SJCRH30 (cell line): ENCODE results near the gene MCAT. TPM values are rescaled to one million over a fixed set of nuclear protein-coding genes. Genes with fewer than 3 reads are reported as not detected.
"Not testable (repeated sequence)": the region's sequence is repeated elsewhere in the genome, so short reads cannot be mapped to it uniquely, and the experiment has no call there.

Experiments
- DNase-seq, 2 experiments: peaks; one replicate each; pipeline ENCODE4 v3.0.0-alpha.2; 2015 to 2020
- H3K27ac ChIP-seq: fragments of 250-450 bp; sonication (Bioruptor Pico); 2 replicates; pipeline ENCODE4 v1.5.1; 2020; ENCODE audit warnings: mild to moderate bottlenecking, moderate library complexity
- H3K27me3 ChIP-seq: fragments of 250-450 bp; sonication (Bioruptor Pico); 2 replicates; pipeline ENCODE4 v1.5.1; 2020; ENCODE audit warnings: mild to moderate bottlenecking, moderate library complexity
- H3K36me3 ChIP-seq: fragments of 250-450 bp; sonication (Bioruptor Pico); 2 replicates; pipeline ENCODE4 v1.5.1; 2020; ENCODE audit warnings: mild to moderate bottlenecking, moderate library complexity
- H3K4me1 ChIP-seq: fragments of 250-450 bp; sonication (Bioruptor Pico); 2 replicates; pipeline ENCODE4 v1.5.1; 2020; ENCODE audit warnings: mild to moderate bottlenecking, moderate library complexity
- H3K4me3 ChIP-seq: fragments of 250-450 bp; sonication (Bioruptor Pico); 2 replicates; pipeline ENCODE4 v1.5.1; 2020; ENCODE audit warnings: mild to moderate bottlenecking, moderate library complexity
- H3K9me3 ChIP-seq: fragments of 250-450 bp; sonication (Bioruptor Pico); replicated peaks from 2 replicates; pipeline ENCODE4 v1.5.1; 2020; ENCODE audit warnings: mild to moderate bottlenecking, moderate library complexity
- total RNA-seq: library from RNA; depleted of rRNA; stranded (reverse); fragments of >200 nt; shearing (Covaris generic); gene quantifications from 2 replicates; pipeline ENCODE4 v1.2.3, GENCODE V29; 2014

The MCAT gene
- total RNA-seq, 1 experiment from 2014 or later, result 19.7 TPM

DNA sequence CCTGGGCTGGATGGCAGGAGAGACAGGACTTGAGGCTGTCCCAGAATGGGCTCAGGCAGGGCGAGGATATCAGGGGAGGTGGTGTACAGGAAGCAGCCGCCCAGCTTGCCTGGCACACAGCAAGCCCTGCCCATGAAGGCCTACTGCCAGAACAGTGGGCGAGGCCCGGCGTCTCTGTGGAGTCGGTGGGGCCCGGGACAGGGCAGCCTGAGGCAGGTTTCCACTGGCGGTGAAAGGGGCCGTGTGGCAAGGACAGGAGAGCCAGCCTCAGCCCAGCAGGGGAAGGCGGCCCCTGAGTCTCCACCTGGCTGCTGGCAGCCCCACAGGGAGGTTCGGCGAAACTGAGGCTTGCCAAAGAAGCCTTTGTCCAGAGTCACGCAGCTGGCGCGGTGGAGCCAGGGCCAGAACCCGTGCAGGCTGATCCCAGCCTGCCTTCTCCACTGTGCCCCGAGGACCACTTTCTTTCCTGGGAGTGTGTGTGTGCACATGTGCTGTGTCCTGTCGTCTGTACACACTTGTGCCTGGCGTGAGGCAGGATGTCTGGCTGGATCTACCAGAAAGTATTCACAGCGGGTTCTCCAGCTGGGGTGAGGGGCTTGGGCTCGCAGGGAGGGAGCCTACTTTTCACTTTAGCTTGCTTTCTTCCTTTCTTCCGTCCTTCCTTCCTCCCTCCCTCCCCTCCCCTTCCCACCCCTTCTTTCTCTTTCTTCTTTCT, 9.3 kb upstream of the MCAT start:
- peak; percentile 42 to 53 for DNase-seq
- Histone ChIP-seq H3K4me1 (peaks cover 20% of the 10 kb centered on the region), H3K4me3 (peak overlapping the region; percentile 35), H3K27ac (no peak overlapping the region), H3K36me3 (no peaks in the 10 kb centered on the region), H3K9me3 (no peaks in the 10 kb centered on the region), H3K27me3 (peaks cover 4% of the 10 kb centered on the region; the same call in 1 of the 2 replicates)

DNA sequence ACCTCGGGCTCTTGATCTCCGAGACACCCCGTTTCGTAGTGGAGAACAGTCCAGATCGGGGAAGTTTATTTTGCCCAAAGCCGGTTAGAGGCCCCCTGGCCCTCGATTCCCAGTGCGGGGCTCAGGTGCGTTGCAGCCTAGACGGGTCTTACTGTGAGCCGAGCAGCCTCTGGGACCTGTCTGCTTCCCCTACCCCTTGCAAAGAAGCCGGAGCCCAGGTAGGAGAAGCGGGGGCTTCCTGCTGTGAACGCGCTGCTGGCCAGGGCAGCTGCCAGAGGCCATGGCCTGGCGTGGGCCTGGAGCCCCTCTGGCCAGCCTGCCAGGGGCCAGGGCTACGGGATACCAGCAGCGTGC, 8.8 kb upstream of the MCAT start:
- no peaks in the 10 kb centered on the region for H3K9me3 ChIP-seq
- H3K27me3 ChIP-seq, result peaks cover 4% of the 10 kb centered on the region; the same call in 1 of the 2 replicates
- no peaks in the 10 kb centered on the region for H3K36me3 ChIP-seq
- no peak overlapping the region for H3K27ac ChIP-seq
- H3K4me3 ChIP-seq, result peak overlapping the region; percentile 35; the same call in 1 of the 2 replicates
- H3K4me1 ChIP-seq, result peaks cover 20% of the 10 kb centered on the region
- DNase-seq, result no peak

GRCh38 chr22:43151251-43152002, 8.2 kb upstream of the MCAT start, which contains the start of gene TSPO:
TSPO (plus strand) TSS chr22:43151559; CDS start chr22:43159239, 7,680 bp downstream.
- Histone ChIP-seq H3K36me3 (no peaks in the 10 kb centered on the region), H3K9me3 (no peaks in the 10 kb centered on the region), H3K4me3 (peak within 1 kb of the TSS; percentile 35), H3K4me1 (peaks cover 18% of the 10 kb centered on the region), H3K27me3 (peaks cover 4% of the 10 kb centered on the region; the same call in 1 of the 2 replicates), H3K27ac (no peak within 1 kb of the TSS)
- DNase-seq, result no peak

DNA sequence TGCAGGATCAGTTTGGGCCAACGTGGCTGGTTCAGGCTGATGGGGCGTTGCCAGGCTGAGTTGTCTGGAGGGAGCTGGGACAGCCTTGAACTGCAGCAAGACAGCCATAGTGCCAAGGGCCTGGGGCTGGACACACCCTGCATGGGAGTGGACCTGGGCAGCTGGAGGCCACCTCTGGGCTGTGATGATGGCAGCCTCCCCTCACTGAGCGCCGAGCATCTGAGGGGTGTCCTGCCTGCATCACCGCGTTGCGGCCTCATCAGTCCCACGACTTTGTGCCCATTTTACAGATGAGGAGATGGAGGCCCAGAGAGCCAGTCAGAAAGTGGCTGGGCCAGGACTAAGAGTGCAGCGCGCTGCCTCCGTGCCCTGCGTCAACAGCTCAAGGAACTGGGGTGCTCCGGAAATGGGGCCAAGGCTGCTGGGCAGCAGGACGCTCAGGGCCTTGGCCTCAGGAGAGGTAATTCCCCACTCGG, 7.6 kb upstream of the MCAT start:
- DNase-seq, result no peak
- peaks cover 4% of the 10 kb centered on the region; the same call in 1 of the 2 replicates for H3K27me3 ChIP-seq
- H3K27ac ChIP-seq, result no peak overlapping the region

GRCh38 chr22:43148581-43148980, 5.4 kb upstream of the MCAT start:
- Histone ChIP-seq H3K4me3 (no peak overlapping the region), H3K9me3 (no peaks in the 10 kb centered on the region), H3K36me3 (no peaks in the 10 kb centered on the region), H3K4me1 (peaks cover 7% of the 10 kb centered on the region; the same call in 1 of the 2 replicates), H3K27me3 (peaks cover 4% of the 10 kb centered on the region; the same call in 1 of the 2 replicates), H3K27ac (no peak overlapping the region)
- peak in 1 of 2 experiments; percentile 40 for DNase-seq

More for the DNA sequence above, 7.6 kb upstream of the MCAT start:
- no peak overlapping the region for H3K4me3 ChIP-seq
- peaks cover 12% of the 10 kb centered on the region for H3K4me1 ChIP-seq
- no peaks in the 10 kb centered on the region for H3K36me3 ChIP-seq
- no peaks in the 10 kb centered on the region for H3K9me3 ChIP-seq

DNA sequence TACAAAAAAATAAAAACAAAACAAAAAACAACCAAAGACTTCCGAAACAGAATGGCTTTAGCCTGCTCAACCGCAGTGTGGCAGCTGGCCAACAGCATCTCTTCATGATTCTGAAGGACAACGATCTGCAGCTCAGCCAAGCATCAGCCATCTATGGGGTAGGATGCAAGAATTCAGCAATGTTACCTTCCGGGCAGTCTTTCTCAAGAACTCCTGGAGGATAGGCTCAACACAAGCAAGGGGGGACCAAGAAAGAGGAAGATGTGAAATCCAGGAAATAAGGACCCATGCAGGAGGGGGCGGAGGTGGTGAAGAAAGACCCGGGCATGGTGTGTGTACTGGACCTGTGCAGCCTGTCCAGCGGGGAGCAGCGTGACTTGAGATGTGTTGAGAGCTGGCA, 4.6 kb upstream of the MCAT start:
- Histone ChIP-seq H3K4me3 (no peak overlapping the region), H3K9me3 (no peaks in the 10 kb centered on the region), H3K27ac (no peak overlapping the region), H3K36me3 (no peaks in the 10 kb centered on the region), H3K27me3 (peaks cover 4% of the 10 kb centered on the region; the same call in 1 of the 2 replicates), H3K4me1 (peaks cover 7% of the 10 kb centered on the region; the same call in 1 of the 2 replicates)
- DNase-seq, result no peak

DNA sequence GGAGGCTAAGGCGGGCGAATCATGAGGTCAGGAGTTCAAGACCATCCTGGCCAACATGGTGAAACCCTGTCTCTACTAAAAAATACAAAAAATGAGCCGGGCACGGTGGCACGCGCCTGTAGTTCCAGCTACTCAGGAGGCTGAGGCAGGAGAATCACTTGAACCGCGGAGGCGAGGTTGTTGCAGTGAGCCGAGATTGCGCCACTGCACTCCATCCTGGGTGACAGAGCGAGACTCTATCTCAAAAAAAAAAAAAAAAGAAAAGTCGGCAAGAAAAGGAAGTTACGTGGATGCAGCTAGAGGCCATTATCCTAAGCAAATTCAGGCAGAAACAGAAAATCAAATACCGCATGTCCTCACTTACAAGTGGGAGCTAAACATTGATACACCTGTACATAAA, 3.1 kb upstream of the MCAT start:
- not testable (repeated sequence) for DNase-seq, H3K27ac ChIP-seq, H3K27me3 ChIP-seq

DNA sequence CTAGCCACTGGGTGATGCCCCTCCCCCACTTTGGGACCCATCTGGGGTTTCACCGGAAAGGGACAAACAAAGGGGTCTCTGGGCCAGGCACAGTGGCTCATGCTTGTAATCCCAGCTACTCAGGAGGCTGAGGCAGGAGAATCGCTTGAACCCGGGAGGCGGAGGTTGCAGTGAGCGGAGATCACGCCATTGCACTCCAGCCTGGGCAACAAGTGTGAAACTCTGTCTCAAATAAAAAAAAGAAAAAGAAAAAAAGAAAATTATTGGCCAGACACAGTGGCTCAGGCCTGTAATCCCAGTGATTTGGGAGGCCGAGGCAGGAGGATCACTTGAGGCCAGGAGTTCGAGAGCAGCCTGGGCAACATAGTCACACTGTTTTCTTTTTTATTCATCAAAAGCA, 2.2 kb upstream of the MCAT start:
- not testable (repeated sequence) for H3K27ac ChIP-seq, H3K4me3 ChIP-seq, DNase-seq, H3K4me1 ChIP-seq, H3K36me3 ChIP-seq, H3K9me3 ChIP-seq, H3K27me3 ChIP-seq

More for the DNA sequence above, 3.1 kb upstream of the MCAT start:
- not testable (repeated sequence) for H3K4me3 ChIP-seq, H3K4me1 ChIP-seq, H3K36me3 ChIP-seq, H3K9me3 ChIP-seq

- no peak overlapping the region for H3K4me3 ChIP-seq
- no peak for DNase-seq
- no peaks in the 10 kb centered on the region for H3K4me1 ChIP-seq
- no peaks in the 10 kb centered on the region for H3K9me3 ChIP-seq
- 0 out of 2 replicates have a peak, but pooled peaks cover 4% of the 10 kb centered on the region for H3K27me3 ChIP-seq
- H3K36me3 ChIP-seq, result no peaks in the 10 kb centered on the region
- no peak overlapping the region for H3K27ac ChIP-seq
Measured at GRCh38 chr22:43144949-43145348, 1.8 kb upstream of the MCAT start.

- no peaks in the 10 kb centered on the region for H3K4me1 ChIP-seq
- peaks cover 22% of the 10 kb centered on the region for H3K36me3 ChIP-seq
- DNase-seq, result no peak
- no peak overlapping the region for H3K4me3 ChIP-seq
- no peaks in the 10 kb centered on the region for H3K9me3 ChIP-seq
- H3K27ac ChIP-seq, result no peak overlapping the region
- H3K27me3 ChIP-seq, result no peaks in the 10 kb centered on the region
Measured at GRCh38 chr22:43136801-43137200, 6.4 kb downstream of the MCAT start.

DNA sequence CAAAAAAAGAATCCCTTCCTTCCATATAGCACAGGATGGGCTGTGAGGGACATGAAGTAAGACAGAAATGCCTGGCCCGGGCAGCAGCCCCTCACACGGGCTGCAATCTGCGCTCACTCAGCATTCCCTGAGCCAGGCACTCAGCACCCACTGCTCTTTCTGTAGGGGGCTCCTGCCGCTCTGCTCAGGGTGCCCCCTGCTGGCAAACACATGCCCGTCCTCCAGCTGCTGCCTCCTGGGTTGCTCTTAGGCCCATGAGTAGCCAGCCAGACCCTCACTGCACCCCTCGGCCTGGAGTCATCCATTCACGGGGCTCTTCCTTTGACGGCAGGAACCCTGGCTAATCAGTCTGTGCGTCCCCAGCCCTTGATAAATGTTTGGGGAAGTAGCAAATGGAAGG, 6.9 kb downstream of the MCAT start:
- Histone ChIP-seq H3K27me3 (no peaks in the 10 kb centered on the region), H3K36me3 (peaks cover 22% of the 10 kb centered on the region), H3K27ac (no peak overlapping the region), H3K9me3 (no peaks in the 10 kb centered on the region), H3K4me3 (no peak overlapping the region), H3K4me1 (no peaks in the 10 kb centered on the region)
- peak; percentile 53 to 70 for DNase-seq

DNA sequence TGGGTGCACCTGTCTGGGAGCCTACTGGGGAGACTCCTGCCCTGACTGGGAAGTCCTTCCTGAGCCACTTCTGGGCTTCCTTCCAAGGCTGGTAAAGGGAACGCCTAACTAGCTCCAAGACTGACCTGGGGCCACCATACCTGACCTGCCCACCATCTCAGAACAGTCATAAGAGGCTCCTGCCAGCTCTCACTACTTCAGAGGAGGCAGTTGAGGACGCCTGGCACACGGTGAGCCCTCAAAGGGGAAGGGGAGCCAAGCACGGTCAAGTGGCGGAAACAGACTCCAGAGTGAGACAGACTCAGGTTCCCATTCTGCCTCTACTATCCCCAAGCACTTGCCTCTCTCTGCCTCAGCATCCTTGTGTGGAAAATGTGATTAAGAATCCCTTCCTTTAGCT, 7.6 kb downstream of the MCAT start:
- no peak overlapping the region for H3K4me3 ChIP-seq
- no peaks in the 10 kb centered on the region for H3K4me1 ChIP-seq
- no peak for DNase-seq
- H3K27me3 ChIP-seq, result no peaks in the 10 kb centered on the region
- peaks cover 22% of the 10 kb centered on the region for H3K36me3 ChIP-seq
- H3K9me3 ChIP-seq, result no peaks in the 10 kb centered on the region
- no peak overlapping the region for H3K27ac ChIP-seq

DNA sequence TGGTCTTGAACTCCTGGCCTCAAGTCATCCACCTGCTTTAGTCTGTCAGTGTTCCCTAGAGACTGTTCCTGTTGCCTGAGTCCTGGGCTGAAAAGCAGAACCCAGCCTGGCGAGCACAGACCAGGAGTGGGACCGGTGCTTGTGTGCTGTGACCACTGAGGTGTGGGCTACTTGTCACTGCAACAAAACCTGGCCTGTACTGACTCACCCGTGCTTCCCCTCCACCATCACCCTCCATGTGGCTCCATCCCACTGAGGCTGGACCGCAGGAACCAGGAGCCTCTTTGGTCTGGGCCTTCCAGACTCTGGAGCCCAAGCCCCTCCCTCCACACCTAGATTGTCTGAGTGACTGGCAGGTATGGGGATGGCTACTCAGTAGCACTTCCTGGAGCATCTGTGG, 8.6 kb downstream of the MCAT start:
- H3K4me1 ChIP-seq, result peaks cover 6% of the 10 kb centered on the region
- no peaks in the 10 kb centered on the region for H3K27me3 ChIP-seq
- DNase-seq, result no peak
- no peaks in the 10 kb centered on the region for H3K9me3 ChIP-seq
- H3K27ac ChIP-seq, result no peak overlapping the region
- H3K36me3 ChIP-seq, result peaks cover 22% of the 10 kb centered on the region
- no peak overlapping the region for H3K4me3 ChIP-seq

- DNase-seq, result no peak
- H3K27me3 ChIP-seq, result no peaks in the 10 kb centered on the region
- peaks cover 22% of the 10 kb centered on the region for H3K36me3 ChIP-seq
- H3K27ac ChIP-seq, result no peak overlapping the region
- H3K4me1 ChIP-seq, result peaks cover 17% of the 10 kb centered on the region
- H3K9me3 ChIP-seq, result no peaks in the 10 kb centered on the region
- no peak overlapping the region for H3K4me3 ChIP-seq
Measured at GRCh38 chr22:43133401-43133800, 9.8 kb downstream of the MCAT start.

GRCh38 chr22:43131773-43132501, 11.3 kb downstream of the MCAT start:
- DNase-seq, result no peak
- Histone ChIP-seq H3K9me3 (no peaks in the 10 kb centered on the region), H3K27me3 (no peaks in the 10 kb centered on the region), H3K27ac (no peak overlapping the region), H3K36me3 (peaks cover 19% of the 10 kb centered on the region), H3K4me3 (no peak overlapping the region), H3K4me1 (peaks cover 20% of the 10 kb centered on the region)
